ENCODE results near the gene UROD.

Gene UROD

GRCh38 chr1:45023663-45024062 lies 11.6 kb downstream of the UROD start:
- H3K4me3 ChIP-seq (ENCODE audit: low read depth, low read length) = no peak overlapping the region
- no peaks in the 10 kb centered on the region for H3K27me3 ChIP-seq (replicated peaks)
- H3K36me3 ChIP-seq (replicated peaks) = no peaks in the 10 kb centered on the region
- DNase-seq = no peak
- in situ Hi-C loops (cut with HindIII; ENCODE audit: low pct_ligation_motif_present, low sequenced_read_pairs) = loop anchor here (25.0 kb wide), 1 partner anchor 289 kb away; no protein-coding TSS in a partner anchor
- no peak overlapping the region for H3K27ac ChIP-seq
- no peak for TF ChIP-seq CTCF (IDR thresholded peaks at IDR 0.05; ENCODE audit: low read depth, low read length, missing control alignments)

GRCh38 chr1:45026446-45026845 lies 14.4 kb downstream of the UROD start:
- Histone ChIP-seq H3K4me3 (ENCODE audit: low read depth, low read length) (no peak overlapping the region), H3K36me3 (replicated peaks) (no peaks in the 10 kb centered on the region), H3K27me3 (replicated peaks) (no peaks in the 10 kb centered on the region), H3K27ac (no peak overlapping the region)
- in situ Hi-C loops (cut with HindIII; ENCODE audit: low pct_ligation_motif_present, low sequenced_read_pairs) = no loop called here
- no peak for DNase-seq
- no peak for TF ChIP-seq CTCF (IDR thresholded peaks at IDR 0.05; ENCODE audit: low read depth, low read length, missing control alignments)

- no peaks in the 10 kb centered on the region for H3K36me3 ChIP-seq (replicated peaks)
- TF ChIP-seq CTCF (IDR thresholded peaks at IDR 0.05; ENCODE audit: low read depth, low read length, missing control alignments) = no peak
- H3K27me3 ChIP-seq (replicated peaks) = no peaks in the 10 kb centered on the region
- no peak overlapping the region for H3K4me3 ChIP-seq (ENCODE audit: low read depth, low read length)
- DNase-seq = no peak
- no peak overlapping the region for H3K27ac ChIP-seq
- in situ Hi-C loops (cut with HindIII; ENCODE audit: low pct_ligation_motif_present, low sequenced_read_pairs) = no loop called here
Measured at GRCh38 chr1:45032837-45033236, 20.8 kb downstream of the UROD start.

- no peaks in the 10 kb centered on the region for H3K36me3 ChIP-seq (replicated peaks)
- no peak overlapping the region for H3K4me3 ChIP-seq (ENCODE audit: low read depth, low read length)
- H3K27me3 ChIP-seq (replicated peaks) = no peaks in the 10 kb centered on the region
- in situ Hi-C loops (cut with HindIII; ENCODE audit: low pct_ligation_motif_present, low sequenced_read_pairs) = no loop called here
- TF ChIP-seq CTCF (IDR thresholded peaks at IDR 0.05; ENCODE audit: low read depth, low read length, missing control alignments) = no peak
- DNase-seq = no peak
- H3K27ac ChIP-seq = no peak overlapping the region
Measured at GRCh38 chr1:45033356-45033755, 21.3 kb downstream of the UROD start.

GRCh38 chr1:45035631-45036301 lies 23.7 kb downstream of the UROD start:
- Histone ChIP-seq H3K4me3 (ENCODE audit: low read depth, low read length) (no peak overlapping the region), H3K36me3 (replicated peaks) (no peaks in the 10 kb centered on the region), H3K27ac (no peak overlapping the region), H3K27me3 (replicated peaks) (no peaks in the 10 kb centered on the region)
- in situ Hi-C loops (cut with HindIII; ENCODE audit: low pct_ligation_motif_present, low sequenced_read_pairs) = no loop called here
- no peak for DNase-seq
- TF ChIP-seq CTCF (IDR thresholded peaks at IDR 0.05; ENCODE audit: low read depth, low read length, missing control alignments) = no peak

GRCh38 chr1:45037456-45037855 lies 25.4 kb downstream of the UROD start:
- TF ChIP-seq CTCF (IDR thresholded peaks at IDR 0.05; ENCODE audit: low read depth, low read length, missing control alignments) = no peak
- no peak overlapping the region for H3K27ac ChIP-seq
- in situ Hi-C loops (cut with HindIII; ENCODE audit: low pct_ligation_motif_present, low sequenced_read_pairs) = no loop called here

More at GRCh38 chr1:45037456-45037855, 25.4 kb downstream of the UROD start:
- Histone ChIP-seq H3K27me3 (replicated peaks) (no peaks in the 10 kb centered on the region), H3K4me3 (ENCODE audit: low read depth, low read length) (no peak overlapping the region), H3K36me3 (replicated peaks) (no peaks in the 10 kb centered on the region)
- DNase-seq = peak; percentile 39

Measured in brain microvascular endothelial cell (primary cell).